Activated CD4-positive, alpha-beta T cell treated with anti-CD3 and anti-CD28 coated beads, Interleukin-2, amount 10 ng/mL, durations not matched to agents 7 days and 5 days (primary cell): Measurements from ENCODE around the gene CERCAM. TPM values are rescaled to one million over a fixed set of nuclear protein-coding genes. Genes with fewer than 3 reads are reported as not detected.

Source experiments
- CTCF ChIA-PET: fragments of 350-600 bp; sonication (Branson Sonifier 250); formaldehyde crosslinking; loops from one replicate; lab custom pipeline; 2021; ENCODE audit warnings: antibody characterized with exemption; lab: Charles Lee
- POLR2A ChIA-PET: fragments of 350-600 bp; sonication (Branson Sonifier 250); formaldehyde crosslinking; loops from one replicate; lab custom pipeline; 2021; ENCODE audit warnings: antibody characterized with exemption; lab: Charles Lee
- DNase-seq: peaks from one replicate; pipeline ENCODE4 v3.0.0-alpha.2; 2020
- H3K27ac Mint-ChIP-seq: one replicate; pipeline ENCODE4 v1.8.0; 2021; ENCODE audit warnings: mild to moderate bottlenecking, moderate library complexity, mixed read lengths
- H3K27me3 Mint-ChIP-seq: one replicate; pipeline ENCODE4 v1.8.0; 2021; ENCODE audit warnings: mixed read lengths
- H3K36me3 Mint-ChIP-seq: one replicate; pipeline ENCODE4 v1.8.0; 2021; ENCODE audit warnings: low read depth, mixed read lengths
- H3K4me1 Mint-ChIP-seq: one replicate; pipeline ENCODE4 v1.8.0; 2021; ENCODE audit warnings: mixed read lengths
- H3K4me3 Mint-ChIP-seq: one replicate; pipeline ENCODE4 v1.8.0; 2021; ENCODE audit warnings: mild to moderate bottlenecking, moderate library complexity, mixed read lengths
- H3K9me3 Mint-ChIP-seq: one replicate; pipeline ENCODE4 v1.8.0; 2021; ENCODE audit warnings: mixed read lengths
- total RNA-seq, 2 experiments: library from RNA; stranded (reverse); gene quantifications; one replicate each; pipeline ENCODE4 v1.2.3, GENCODE V29; 2021

Gene CERCAM
- total RNA-seq, 2 experiments from 2014 or later, result 0.17 to 0.37 TPM

GRCh38 chr9:128396970-128397613 lies 23.6 kb upstream of the CERCAM start:
- H3K9me3 Mint-ChIP-seq, result no peaks in the 10 kb centered on the region
- no peak overlapping the region for H3K27ac Mint-ChIP-seq
- H3K27me3 Mint-ChIP-seq, result peaks cover 15% of the 10 kb centered on the region
- CTCF ChIA-PET, result interaction anchor here (1.2 to 1.7 kb wide), 2 partner anchors 23 to 35 kb away, joined by 4 to 6 read pairs; no protein-coding TSS in a partner anchor
- no peak for DNase-seq
- POLR2A ChIA-PET, result no interaction called here
- no peak overlapping the region for H3K4me3 Mint-ChIP-seq
- H3K4me1 Mint-ChIP-seq, result no peaks in the 10 kb centered on the region
- H3K36me3 Mint-ChIP-seq, result peaks cover 2% of the 10 kb centered on the region

- Mint-ChIP-seq H3K36me3 (no peaks in the 10 kb centered on the region), H3K27ac (no peak overlapping the region), H3K4me3 (no peak overlapping the region), H3K9me3 (no peaks in the 10 kb centered on the region), H3K4me1 (no peaks in the 10 kb centered on the region), H3K27me3 (peaks cover 15% of the 10 kb centered on the region)
- POLR2A ChIA-PET, result no interaction called here
- DNase-seq, result no peak
- CTCF ChIA-PET, result interaction anchor here (0.8 to 1.7 kb wide), 3 partner anchors 13 to 36 kb away, joined by 3 to 6 read pairs (median 4); no protein-coding TSS in a partner anchor
Measured at GRCh38 chr9:128397831-128398230, 22.8 kb upstream of the CERCAM start.

- H3K4me1 Mint-ChIP-seq, result no peaks in the 10 kb centered on the region
- no peaks in the 10 kb centered on the region for H3K9me3 Mint-ChIP-seq
- H3K4me3 Mint-ChIP-seq, result no peak overlapping the region
- DNase-seq, result no peak
- CTCF ChIA-PET, result no interaction called here
- H3K27me3 Mint-ChIP-seq, result peaks cover 15% of the 10 kb centered on the region
- no peaks in the 10 kb centered on the region for H3K36me3 Mint-ChIP-seq
- POLR2A ChIA-PET, result no interaction called here
- no peak overlapping the region for H3K27ac Mint-ChIP-seq
Measured at GRCh38 chr9:128399861-128400260, 20.8 kb upstream of the CERCAM start.

- no peak overlapping the region for H3K4me3 Mint-ChIP-seq
- no peaks in the 10 kb centered on the region for H3K9me3 Mint-ChIP-seq
- H3K4me1 Mint-ChIP-seq, result no peaks in the 10 kb centered on the region
- CTCF ChIA-PET, result interaction anchor here (1.4 kb wide), 1 partner anchor 15 kb away, joined by 3 read pairs; no protein-coding TSS in a partner anchor
- POLR2A ChIA-PET, result no interaction called here
- peaks cover 17% of the 10 kb centered on the region for H3K27me3 Mint-ChIP-seq
- no peak overlapping the region for H3K27ac Mint-ChIP-seq
- H3K36me3 Mint-ChIP-seq, result no peaks in the 10 kb centered on the region
- DNase-seq, result no peak
Measured at GRCh38 chr9:128404560-128404959, 16.1 kb upstream of the CERCAM start.

- no peak for DNase-seq
- CTCF ChIA-PET, result no interaction called here
- Mint-ChIP-seq H3K27ac (no peak overlapping the region), H3K36me3 (no peaks in the 10 kb centered on the region), H3K4me3 (no peak overlapping the region), H3K27me3 (peaks cover 24% of the 10 kb centered on the region), H3K9me3 (no peaks in the 10 kb centered on the region), H3K4me1 (no peaks in the 10 kb centered on the region)
- POLR2A ChIA-PET, result no interaction called here
Measured at GRCh38 chr9:128405077-128405779, 15.4 kb upstream of the CERCAM start.

GRCh38 chr9:128405780-128406171 lies 14.9 kb upstream of the CERCAM start:
- no peaks in the 10 kb centered on the region for H3K4me1 Mint-ChIP-seq
- H3K36me3 Mint-ChIP-seq, result no peaks in the 10 kb centered on the region

GRCh38 chr9:128406848-128407391 lies 13.7 kb upstream of the CERCAM start:
- Mint-ChIP-seq H3K36me3 (no peaks in the 10 kb centered on the region), H3K4me1 (no peaks in the 10 kb centered on the region), H3K9me3 (no peaks in the 10 kb centered on the region), H3K27me3 (peaks cover 30% of the 10 kb centered on the region), H3K4me3 (no peak overlapping the region), H3K27ac (no peak overlapping the region)
- CTCF ChIA-PET, result interaction anchor here (0.6 to 1.3 kb wide), 3 partner anchors 13 to 70 kb away, joined by 3 read pairs; partner anchors contain the start of gene CERCAM
- POLR2A ChIA-PET, result no interaction called here
- DNase-seq, result no peak

More at GRCh38 chr9:128405780-128406171, 14.9 kb upstream of the CERCAM start:
- CTCF ChIA-PET, result interaction anchor here (1.1 kb wide), 1 partner anchor 15 kb away, joined by 3 read pairs; the partner anchor contains the start of gene CERCAM
- Mint-ChIP-seq H3K4me3 (no peak overlapping the region), H3K27me3 (peaks cover 25% of the 10 kb centered on the region), H3K9me3 (no peaks in the 10 kb centered on the region), H3K27ac (no peak overlapping the region)
- DNase-seq, result no peak
- POLR2A ChIA-PET, result no interaction called here

GRCh38 chr9:128408963-128409431 lies 11.7 kb upstream of the CERCAM start:
- DNase-seq, result no peak
- H3K4me1 Mint-ChIP-seq, result no peaks in the 10 kb centered on the region
- no peak overlapping the region for H3K27ac Mint-ChIP-seq
- peaks cover 34% of the 10 kb centered on the region for H3K27me3 Mint-ChIP-seq
- H3K36me3 Mint-ChIP-seq, result no peaks in the 10 kb centered on the region
- ChIA-PET POLR2A (no interaction called here), CTCF (interaction anchor here (0.6 to 1.4 kb wide), 2 partner anchors 16 to 208 kb away, joined by 3 read pairs; no protein-coding TSS in a partner anchor)
- H3K4me3 Mint-ChIP-seq, result no peak overlapping the region
- H3K9me3 Mint-ChIP-seq, result no peaks in the 10 kb centered on the region

GRCh38 chr9:128409450-128409849 lies 11.2 kb upstream of the CERCAM start:
- ChIA-PET POLR2A (no interaction called here), CTCF (interaction anchor here (2.0 kb wide), 1 partner anchor 14 kb away, joined by 6 read pairs; no protein-coding TSS in a partner anchor)
- H3K4me3 Mint-ChIP-seq, result no peak overlapping the region
- no peaks in the 10 kb centered on the region for H3K9me3 Mint-ChIP-seq
- H3K27me3 Mint-ChIP-seq, result peaks cover 36% of the 10 kb centered on the region
- H3K4me1 Mint-ChIP-seq, result no peaks in the 10 kb centered on the region
- no peaks in the 10 kb centered on the region for H3K36me3 Mint-ChIP-seq
- no peak for DNase-seq
- no peak overlapping the region for H3K27ac Mint-ChIP-seq

GRCh38 chr9:128409978-128410377 lies 10.7 kb upstream of the CERCAM start:
- POLR2A ChIA-PET, result no interaction called here
- no peak for DNase-seq
- no peak overlapping the region for H3K27ac Mint-ChIP-seq
- no peaks in the 10 kb centered on the region for H3K4me1 Mint-ChIP-seq
- H3K27me3 Mint-ChIP-seq, result peaks cover 40% of the 10 kb centered on the region
- no peaks in the 10 kb centered on the region for H3K36me3 Mint-ChIP-seq
- H3K9me3 Mint-ChIP-seq, result no peaks in the 10 kb centered on the region
- CTCF ChIA-PET, result interaction anchor here (2.0 kb wide), 1 partner anchor 13 kb away, joined by 6 read pairs; no protein-coding TSS in a partner anchor
- no peak overlapping the region for H3K4me3 Mint-ChIP-seq

GRCh38 chr9:128411364-128412119 lies 9.1 kb upstream of the CERCAM start:
- no peak for DNase-seq
- Mint-ChIP-seq H3K27me3 (peaks cover 50% of the 10 kb centered on the region), H3K4me1 (no peaks in the 10 kb centered on the region), H3K4me3 (no peak overlapping the region), H3K36me3 (no peaks in the 10 kb centered on the region), H3K27ac (no peak overlapping the region), H3K9me3 (no peaks in the 10 kb centered on the region)
- POLR2A ChIA-PET, result interaction anchor here (1.0 kb wide), 1 partner anchor 70 kb away, joined by 3 read pairs; no protein-coding TSS in a partner anchor
- CTCF ChIA-PET, result interaction anchor here (0.6 to 2.5 kb wide), 10 partner anchors 9 to 154 kb away, joined by 3 to 12 read pairs (median 4); partner anchors contain the start of gene URM1
